Vagina (tissue), 2 donors: ENCODE results near the gene TRPM4.

Source experiments
- POLR2A ChIP-seq, 2 donors: fragments of 450-650 bp; IDR thresholded peaks; one replicate each; pipeline ENCODE4 v1.6.1; 2017; ENCODE audit warnings: antibody characterized with exemption in 2 of 2, mild to moderate bottlenecking in 2 of 2, moderate library complexity in 2 of 2
- POLR2AphosphoS5 ChIP-seq, 2 donors: sonication (generic); formaldehyde crosslinking; IDR thresholded peaks; one replicate each; pipeline ENCODE4 v1.9.0; 2017; ENCODE audit warnings: antibody characterized with exemption in 2 of 2, mild to moderate bottlenecking in 2 of 2, low read depth in 1 of 2; ENCODE audit not compliant: insufficient read depth in 1 of 2
- TF ChIP-seq, protein P1 (sequence below), 3 experiments: fragments of 450-650 bp in 2 of 3; fragments of 200-600 bp in 1 of 3; sonication (generic) in 1 of 3; IDR thresholded peaks; one replicate each; pipeline ENCODE4 v1.5.1; 2017 to 2019; ENCODE audit warnings: antibody characterized with exemption in 3 of 3, mild to moderate bottlenecking in 2 of 3, moderate library complexity in 2 of 3

DNA sequence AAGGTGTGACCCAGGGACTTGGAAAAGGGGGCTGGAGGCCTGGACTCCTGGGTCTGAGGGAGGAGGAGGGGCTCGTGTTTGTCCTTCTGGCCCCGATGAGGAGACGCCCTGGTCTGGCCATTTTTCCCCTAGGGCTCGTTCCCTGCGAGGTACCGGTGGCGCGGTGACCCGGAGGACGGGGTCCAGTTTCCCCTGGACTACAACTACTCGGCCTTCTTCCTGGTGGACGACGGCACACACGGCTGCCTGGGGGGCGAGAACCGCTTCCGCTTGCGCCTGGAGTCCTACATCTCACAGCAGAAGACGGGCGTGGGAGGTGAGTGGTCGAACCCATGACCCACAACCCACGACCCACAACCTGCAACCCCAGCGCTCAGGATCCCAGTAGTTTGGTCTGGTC is 10.8 kb downstream of the TRPM4 start:
- TF ChIP-seq POLR2A (IDR thresholded peaks at IDR 0.05) (no peak), POLR2AphosphoS5 (IDR thresholded peaks at IDR 0.05; ENCODE audit: insufficient read depth in 1 of 2, low read depth in 1 of 2) (no peak)
- TF ChIP-seq, protein P1, sequence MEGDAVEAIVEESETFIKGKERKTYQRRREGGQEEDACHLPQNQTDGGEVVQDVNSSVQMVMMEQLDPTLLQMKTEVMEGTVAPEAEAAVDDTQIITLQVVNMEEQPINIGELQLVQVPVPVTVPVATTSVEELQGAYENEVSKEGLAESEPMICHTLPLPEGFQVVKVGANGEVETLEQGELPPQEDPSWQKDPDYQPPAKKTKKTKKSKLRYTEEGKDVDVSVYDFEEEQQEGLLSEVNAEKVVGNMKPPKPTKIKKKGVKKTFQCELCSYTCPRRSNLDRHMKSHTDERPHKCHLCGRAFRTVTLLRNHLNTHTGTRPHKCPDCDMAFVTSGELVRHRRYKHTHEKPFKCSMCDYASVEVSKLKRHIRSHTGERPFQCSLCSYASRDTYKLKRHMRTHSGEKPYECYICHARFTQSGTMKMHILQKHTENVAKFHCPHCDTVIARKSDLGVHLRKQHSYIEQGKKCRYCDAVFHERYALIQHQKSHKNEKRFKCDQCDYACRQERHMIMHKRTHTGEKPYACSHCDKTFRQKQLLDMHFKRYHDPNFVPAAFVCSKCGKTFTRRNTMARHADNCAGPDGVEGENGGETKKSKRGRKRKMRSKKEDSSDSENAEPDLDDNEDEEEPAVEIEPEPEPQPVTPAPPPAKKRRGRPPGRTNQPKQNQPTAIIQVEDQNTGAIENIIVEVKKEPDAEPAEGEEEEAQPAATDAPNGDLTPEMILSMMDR (IDR thresholded peaks at IDR 0.05) = no peak
